Testis (tissue), 2 donors: Measurements from ENCODE around the gene GPLD1.

Experiments used
- POLR2A ChIP-seq: fragments of 450-650 bp; IDR thresholded peaks from one replicate; pipeline ENCODE4 v1.6.1; 2017; ENCODE audit warnings: antibody characterized with exemption, mild to moderate bottlenecking, moderate library complexity
- TF ChIP-seq, protein P1 (sequence below), 3 experiments: fragments of 450-650 bp in 2 of 3; fragments of 200-600 bp in 1 of 3; sonication (generic) in 1 of 3; IDR thresholded peaks; one replicate each; pipeline ENCODE4 v1.5.1; 2016 to 2019; ENCODE audit warnings: antibody characterized with exemption in 3 of 3, mild to moderate bottlenecking in 2 of 3, moderate library complexity in 1 of 3

DNA sequence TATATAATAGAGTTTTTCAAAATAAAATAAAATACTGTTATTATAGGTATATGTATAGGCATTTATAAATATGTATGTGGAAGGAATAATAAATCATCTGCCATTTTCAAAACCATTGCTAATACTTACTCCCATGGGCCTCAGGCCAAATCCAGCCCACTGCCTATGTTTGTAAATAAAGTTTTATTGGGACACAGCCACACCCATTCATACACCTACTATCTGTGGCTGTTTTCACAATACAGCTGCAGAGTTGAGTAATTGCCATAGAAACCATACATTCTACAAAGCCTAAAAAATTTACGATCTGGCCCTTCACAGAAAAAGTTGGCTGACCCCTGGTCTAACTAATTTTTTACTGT is 14.9 kb upstream of the GPLD1 start:
- TF ChIP-seq, protein P1, sequence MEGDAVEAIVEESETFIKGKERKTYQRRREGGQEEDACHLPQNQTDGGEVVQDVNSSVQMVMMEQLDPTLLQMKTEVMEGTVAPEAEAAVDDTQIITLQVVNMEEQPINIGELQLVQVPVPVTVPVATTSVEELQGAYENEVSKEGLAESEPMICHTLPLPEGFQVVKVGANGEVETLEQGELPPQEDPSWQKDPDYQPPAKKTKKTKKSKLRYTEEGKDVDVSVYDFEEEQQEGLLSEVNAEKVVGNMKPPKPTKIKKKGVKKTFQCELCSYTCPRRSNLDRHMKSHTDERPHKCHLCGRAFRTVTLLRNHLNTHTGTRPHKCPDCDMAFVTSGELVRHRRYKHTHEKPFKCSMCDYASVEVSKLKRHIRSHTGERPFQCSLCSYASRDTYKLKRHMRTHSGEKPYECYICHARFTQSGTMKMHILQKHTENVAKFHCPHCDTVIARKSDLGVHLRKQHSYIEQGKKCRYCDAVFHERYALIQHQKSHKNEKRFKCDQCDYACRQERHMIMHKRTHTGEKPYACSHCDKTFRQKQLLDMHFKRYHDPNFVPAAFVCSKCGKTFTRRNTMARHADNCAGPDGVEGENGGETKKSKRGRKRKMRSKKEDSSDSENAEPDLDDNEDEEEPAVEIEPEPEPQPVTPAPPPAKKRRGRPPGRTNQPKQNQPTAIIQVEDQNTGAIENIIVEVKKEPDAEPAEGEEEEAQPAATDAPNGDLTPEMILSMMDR (IDR thresholded peaks at IDR 0.05) = no peak
- no peak for TF ChIP-seq POLR2A
